Trophoblast cell (in vitro differentiated cells and primary cell): Measurements from ENCODE around the gene INTS15.

Source experiments
- DNase-seq, 2 donors: peaks; one replicate each; pipeline ENCODE4 v3.0.0-alpha.2; 2016
- H2AFZ ChIP-seq: 2 replicates; pipeline ENCODE4 v1.6.1; 2013; ENCODE audit warnings: low read length, moderate library complexity, mild to moderate bottlenecking; ENCODE audit not compliant: insufficient read depth, poor library complexity
- H2AK5ac ChIP-seq: 2 replicates; pipeline ENCODE4 v1.6.1; 2013; ENCODE audit warnings: mild to moderate bottlenecking, low read length
- H2BK120ac ChIP-seq: 2 replicates; pipeline ENCODE4 v1.6.1; 2013; ENCODE audit warnings: low read length, mild to moderate bottlenecking, moderate library complexity; ENCODE audit not compliant: insufficient read depth, poor library complexity
- H2BK12ac ChIP-seq: 2 replicates; pipeline ENCODE4 v1.6.1; 2013; ENCODE audit warnings: mild to moderate bottlenecking, low read length, moderate library complexity
- H2BK5ac ChIP-seq: 2 replicates; pipeline ENCODE4 v1.6.1; 2013; ENCODE audit warnings: low read length, low read depth, moderate library complexity, mild to moderate bottlenecking; ENCODE audit not compliant: poor library complexity
- H3K14ac ChIP-seq: 2 replicates; pipeline ENCODE4 v1.6.1; 2013; ENCODE audit warnings: mild to moderate bottlenecking, low read length
- H3K18ac ChIP-seq: 2 replicates; pipeline ENCODE4 v1.6.1; 2013; ENCODE audit warnings: mild to moderate bottlenecking, low read length
- H3K23ac ChIP-seq: 2 replicates; pipeline ENCODE4 v1.6.1; 2013; ENCODE audit warnings: low read length
- H3K27ac ChIP-seq: 2 replicates; pipeline ENCODE4 v1.5.1; 2013; ENCODE audit warnings: low read depth, mild to moderate bottlenecking, inconsistent platforms, low read length, moderate library complexity
- H3K27me3 ChIP-seq: 2 replicates; pipeline ENCODE4 v1.6.1; 2013; ENCODE audit warnings: inconsistent platforms, mild to moderate bottlenecking, low read length, moderate library complexity; ENCODE audit not compliant: insufficient read depth
- H3K36me3 ChIP-seq, 2 experiments: 1 replicate in 1 of 2; 2 replicates in 1 of 2; pipeline ENCODE4 v1.6.1; 2013; ENCODE audit warnings: low read length in 2 of 2, mild to moderate bottlenecking in 2 of 2, moderate library complexity in 1 of 2; ENCODE audit not compliant: insufficient read depth in 2 of 2, control insufficient read depth in 1 of 2
- H3K4ac ChIP-seq: 2 replicates; pipeline ENCODE4 v1.6.1; 2013; ENCODE audit warnings: low read depth, mild to moderate bottlenecking, low read length, moderate library complexity
- H3K4me1 ChIP-seq, 2 experiments: 1 replicate in 1 of 2; 2 replicates in 1 of 2; pipeline ENCODE4 v1.6.1; 2013; ENCODE audit warnings: low read length in 2 of 2, mild to moderate bottlenecking in 2 of 2, moderate library complexity in 1 of 2; ENCODE audit not compliant: insufficient read depth in 2 of 2, control insufficient read depth in 1 of 2
- H3K4me2 ChIP-seq: 2 replicates; pipeline ENCODE4 v1.6.1; 2013; ENCODE audit warnings: inconsistent platforms, mild to moderate bottlenecking, low read length, moderate library complexity
- H3K4me3 ChIP-seq: 2 replicates; pipeline ENCODE4 v1.5.1; 2013; ENCODE audit warnings: mild to moderate bottlenecking, low read depth, low read length, inconsistent platforms
- H3K79me1 ChIP-seq: one replicate; pipeline ENCODE4 v1.6.1; 2013; ENCODE audit warnings: low read length
- H3K79me2 ChIP-seq: 2 replicates; pipeline ENCODE4 v1.6.1; 2013; ENCODE audit warnings: low read length, mild to moderate bottlenecking; ENCODE audit not compliant: control insufficient read depth, insufficient read depth, poor library complexity
- H3K9ac ChIP-seq: 2 replicates; pipeline ENCODE4 v1.6.1; 2013; ENCODE audit warnings: mild to moderate bottlenecking, low read length
- H3K9me3 ChIP-seq: 2 replicates; pipeline ENCODE4 v1.6.1; 2013; ENCODE audit warnings: low read depth, mild to moderate bottlenecking, control low read depth, inconsistent platforms, low read length; ENCODE audit not compliant: insufficient read depth
- H4K12ac ChIP-seq: 2 replicates; pipeline ENCODE4 v1.6.1; 2013; ENCODE audit warnings: low read depth, mild to moderate bottlenecking, low read length, moderate library complexity
- H4K8ac ChIP-seq: 2 replicates; pipeline ENCODE4 v1.6.1; 2013; ENCODE audit warnings: low read depth, mild to moderate bottlenecking, low read length, moderate library complexity
- H4K91ac ChIP-seq: one replicate; pipeline ENCODE4 v1.6.1; 2013; ENCODE audit warnings: low read depth, mild to moderate bottlenecking, low read length, moderate library complexity
- WGBS: extraction: QIAGEN DNeasy Blood & Tissue Kit; methylation state at CpG from one replicate; pipeline ENCODE4 v1.1.7; 2013; ENCODE audit warnings: missing lambda C conversion rate; ENCODE audit not compliant: insufficient read length, insufficient coverage; ENCODE audit errors: extremely low coverage; 5-methylcytosine and 5-hydroxymethylcytosine counted together

INTS15 gene

DNA sequence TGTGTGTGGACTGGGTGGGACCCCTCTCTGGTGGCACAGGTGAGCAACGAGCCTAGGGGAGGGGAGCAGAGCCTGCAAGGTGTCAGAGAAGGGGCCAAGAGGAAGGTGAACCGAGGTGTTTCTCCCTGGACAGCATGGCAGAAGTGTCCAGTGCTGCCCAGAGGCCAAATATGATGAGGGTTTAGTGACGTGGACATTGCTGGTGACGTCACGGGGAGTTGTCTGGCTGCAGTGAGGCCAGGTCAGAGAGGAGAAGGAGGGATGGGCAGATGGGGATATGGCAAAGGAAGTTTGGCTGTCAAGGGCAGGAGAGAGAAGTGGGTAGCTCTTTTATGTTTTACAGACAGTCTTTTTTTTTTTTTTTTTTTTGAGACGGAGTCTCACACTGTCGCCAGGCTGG lies 23.0 kb downstream of the INTS15 start:
- Histone ChIP-seq H2BK12ac (no peak overlapping the region), H3K18ac (no peak overlapping the region), H3K9me3 (no peaks in the 10 kb centered on the region), H3K79me2 (no peaks in the 10 kb centered on the region), H4K91ac (no peak overlapping the region), H2AK5ac (no peak overlapping the region), H2BK120ac (no peak overlapping the region), H3K23ac (no peak overlapping the region), H2BK5ac (no peak overlapping the region), H3K79me1 (peaks cover 2% of the 10 kb centered on the region), H3K4me3 (no peak overlapping the region), H3K4ac (no peak overlapping the region), H3K27me3 (peaks cover 5% of the 10 kb centered on the region), H3K27ac (no peak overlapping the region), H3K14ac (no peak overlapping the region), H3K4me2 (no peak overlapping the region), H3K36me3 (peaks cover 7 to 8% of the 10 kb centered on the region in 2 experiments), H2AFZ (no peak overlapping the region), H3K4me1 (peaks cover 13 to 14% of the 10 kb centered on the region in 2 experiments), H4K8ac (no peak overlapping the region), H3K9ac (no peak overlapping the region), H4K12ac (no peak overlapping the region)
- no CpG with 5 or more reads among the region's 7 CpGs for WGBS
- DNase-seq: peak; percentile 56 to 63

DNA sequence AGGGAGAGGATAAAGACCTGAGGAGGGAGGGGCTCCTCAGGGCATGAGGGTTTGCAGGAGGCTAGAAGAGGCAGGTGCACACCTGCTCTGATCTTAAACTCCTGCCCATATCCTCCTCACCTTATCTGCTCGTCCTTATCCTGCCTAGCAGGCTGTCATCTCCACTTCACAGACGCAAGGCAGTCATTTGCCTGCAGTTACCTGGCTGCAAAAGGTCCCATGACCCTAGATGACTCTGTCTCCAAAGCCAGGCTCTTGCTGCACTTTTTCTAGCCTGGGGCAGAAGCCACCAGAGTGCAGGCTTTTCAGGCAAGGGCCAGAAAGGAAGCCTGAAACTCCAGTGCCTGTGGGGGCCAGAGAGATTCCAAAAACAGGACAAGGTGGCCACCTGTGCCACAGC lies 23.9 kb downstream of the INTS15 start:
- H4K8ac ChIP-seq: no peak overlapping the region
- peaks cover 5% of the 10 kb centered on the region for H3K27me3 ChIP-seq
- no peak overlapping the region for H2AK5ac ChIP-seq
- no peak overlapping the region for H3K18ac ChIP-seq
- no peak overlapping the region for H2BK5ac ChIP-seq
- DNase-seq: peak; percentile 96 to 98
- H3K27ac ChIP-seq: no peak overlapping the region
- peaks cover 2% of the 10 kb centered on the region for H3K79me1 ChIP-seq
- H3K9ac ChIP-seq: no peak overlapping the region
- H3K36me3 ChIP-seq: peaks cover 2% of the 10 kb centered on the region in 2 experiments
- no CpG with 5 or more reads among the region's 2 CpGs for WGBS
- H2AFZ ChIP-seq: no peak overlapping the region
- no peak overlapping the region for H4K91ac ChIP-seq
- no peak overlapping the region for H3K4me2 ChIP-seq
- H4K12ac ChIP-seq: no peak overlapping the region
- H2BK12ac ChIP-seq: no peak overlapping the region
- H3K79me2 ChIP-seq: no peaks in the 10 kb centered on the region
- no peak overlapping the region for H3K4ac ChIP-seq
- no peak overlapping the region for H3K4me3 ChIP-seq
- no peak overlapping the region for H3K14ac ChIP-seq
- no peaks in the 10 kb centered on the region for H3K9me3 ChIP-seq
- H3K4me1 ChIP-seq: peaks cover 13 to 14% of the 10 kb centered on the region in 2 experiments
- no peak overlapping the region for H3K23ac ChIP-seq
- H2BK120ac ChIP-seq: no peak overlapping the region

DNA sequence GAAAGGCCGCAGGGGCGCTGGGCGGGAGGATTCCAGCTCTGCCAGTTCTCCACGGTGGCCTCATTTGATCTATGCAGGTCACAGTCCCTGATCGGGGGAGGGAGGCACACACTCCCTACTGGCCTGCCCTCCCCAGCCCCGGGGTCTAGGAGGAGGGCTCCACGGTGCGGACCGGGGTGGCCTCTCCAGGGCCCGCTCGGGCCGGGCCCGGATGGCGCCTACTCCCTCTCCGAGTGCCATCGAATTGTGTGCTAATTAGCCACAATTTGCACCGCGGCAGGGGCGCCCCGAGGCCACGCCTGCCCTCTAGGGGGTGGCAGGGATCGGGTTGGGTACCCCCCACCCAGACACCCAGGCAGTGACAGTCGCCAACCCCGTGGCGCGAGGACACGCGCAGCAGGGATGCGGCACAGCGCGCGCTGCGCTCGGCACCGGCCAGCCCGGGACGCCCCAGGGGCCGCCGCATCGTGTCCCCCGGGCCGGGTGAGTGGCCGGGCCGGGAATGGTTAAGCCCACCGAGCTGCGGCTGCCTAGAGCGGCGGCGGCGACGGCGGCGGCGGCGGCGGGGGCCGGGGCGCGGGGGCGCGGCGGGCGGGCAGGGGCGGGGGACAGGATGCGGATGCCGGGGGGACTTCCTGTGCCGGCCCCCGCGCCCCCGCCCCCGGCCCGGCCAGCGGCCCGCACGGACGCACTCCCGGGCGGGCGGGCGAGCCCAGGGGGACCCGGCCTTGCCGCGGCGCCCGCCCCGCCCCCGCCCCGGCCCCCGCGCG lies 25.3 kb downstream of the INTS15 start, which contains the start of gene ZNF853:
Gene ZNF853 (plus strand): TSS at position 658 of the 770 bp plus-strand sequence. CDS start 565 bp downstream, outside the sequence.
- no peaks in the 10 kb centered on the region for H3K36me3 ChIP-seq
- H2BK5ac ChIP-seq: no peak within 1 kb of the TSS
- no peaks in the 10 kb centered on the region for H3K79me2 ChIP-seq
- H3K9ac ChIP-seq: peak within 1 kb of the TSS; percentile 14
- no peak within 1 kb of the TSS for H3K27ac ChIP-seq
- peak within 1 kb of the TSS; percentile 89 for H2AFZ ChIP-seq
- H2BK12ac ChIP-seq: peak within 1 kb of the TSS; percentile 29
- peak within 1 kb of the TSS; percentile 95 for H3K4me2 ChIP-seq
- peaks cover 2% of the 10 kb centered on the region for H3K79me1 ChIP-seq
- H3K27me3 ChIP-seq: peaks cover 5% of the 10 kb centered on the region
- no peaks in the 10 kb centered on the region for H3K9me3 ChIP-seq
- H4K8ac ChIP-seq: peak within 1 kb of the TSS; percentile 89
- peak within 1 kb of the TSS; percentile 78 for H4K12ac ChIP-seq
- peak within 1 kb of the TSS; percentile 79 for H4K91ac ChIP-seq
- peak within 1 kb of the TSS; percentile 72 for H3K4me3 ChIP-seq
- no peak within 1 kb of the TSS for H2AK5ac ChIP-seq
- H3K18ac ChIP-seq: peak within 1 kb of the TSS; percentile 55
- no CpG with 5 or more reads among the region's 91 CpGs for WGBS
- peak within 1 kb of the TSS; percentile 56 for H2BK120ac ChIP-seq
- H3K4me1 ChIP-seq: peaks cover 13 to 14% of the 10 kb centered on the region in 2 experiments
- DNase-seq: no peak
- no peak within 1 kb of the TSS for H3K23ac ChIP-seq
- peak within 1 kb of the TSS; percentile 79 for H3K14ac ChIP-seq
- H3K4ac ChIP-seq: peak within 1 kb of the TSS; percentile 27

DNA sequence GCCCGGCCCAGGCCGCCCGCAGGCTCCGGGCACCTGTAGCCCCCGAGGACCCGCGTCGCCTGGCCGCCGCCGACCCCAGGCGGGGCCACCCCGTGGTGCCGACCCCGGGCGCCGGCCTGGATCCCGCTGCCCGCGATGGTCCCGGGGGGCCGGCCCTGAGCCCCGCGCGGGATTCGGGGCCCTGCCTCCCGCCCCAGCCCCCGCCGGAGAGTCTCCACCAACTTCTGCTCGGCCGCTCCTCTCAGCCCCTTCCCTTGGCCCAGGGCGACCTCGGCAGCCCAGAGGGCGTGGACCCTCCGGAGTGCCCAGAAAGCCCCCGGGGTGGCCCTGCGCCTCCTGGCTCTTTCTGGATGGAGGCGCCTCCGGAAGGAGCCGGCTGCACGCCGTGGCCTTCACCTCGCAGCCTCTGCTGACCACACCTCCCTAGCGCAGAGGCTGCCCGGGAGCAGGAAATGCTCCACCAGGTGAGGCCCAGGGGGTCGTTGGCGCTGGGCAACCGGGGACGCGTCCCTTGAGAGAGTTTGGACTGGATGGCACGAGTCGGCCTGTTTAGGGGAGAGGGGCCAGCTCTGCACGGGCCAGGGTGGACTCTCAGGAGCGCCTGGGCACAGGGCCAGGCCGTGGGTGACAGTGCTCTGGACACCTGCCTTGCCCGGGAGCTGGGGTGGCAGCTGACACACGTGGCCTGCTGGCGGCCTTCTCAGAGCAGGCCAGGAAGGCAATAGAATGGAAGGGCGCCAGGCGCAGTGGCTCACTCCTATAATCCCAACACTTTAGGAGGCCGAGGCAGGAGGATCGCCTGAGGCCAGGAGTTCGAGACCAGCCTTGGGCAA lies 26.1 kb downstream of the INTS15 start:
- peak overlapping the region; percentile 14 for H3K9ac ChIP-seq
- peaks cover 0 to under 1% of the 10 kb centered on the region in 2 experiments for H3K36me3 ChIP-seq
- peak overlapping the region; percentile 65 for H4K91ac ChIP-seq
- DNase-seq: no peak
- H3K23ac ChIP-seq: no peak overlapping the region
- H3K9me3 ChIP-seq: no peaks in the 10 kb centered on the region
- H3K79me2 ChIP-seq: no peaks in the 10 kb centered on the region
- peak overlapping the region; percentile 66 for H4K8ac ChIP-seq
- no peak overlapping the region for H2BK120ac ChIP-seq
- WGBS: no CpG with 5 or more reads among the region's 63 CpGs
- H2AFZ ChIP-seq: peak overlapping the region; percentile 26
- peaks cover 13 to 14% of the 10 kb centered on the region in 2 experiments for H3K4me1 ChIP-seq
- peak overlapping the region; percentile 21 for H3K4ac ChIP-seq
- H3K27ac ChIP-seq: no peak overlapping the region
- peaks cover 5% of the 10 kb centered on the region for H3K27me3 ChIP-seq
- no peak overlapping the region for H3K18ac ChIP-seq
- H4K12ac ChIP-seq: peak overlapping the region; percentile 78
- no peak overlapping the region for H2BK5ac ChIP-seq
- H2BK12ac ChIP-seq: no peak overlapping the region
- peak overlapping the region; percentile 35 for H3K14ac ChIP-seq
- peak overlapping the region; percentile 72 for H3K4me3 ChIP-seq
- H3K4me2 ChIP-seq: peak overlapping the region; percentile 95
- H3K79me1 ChIP-seq: peaks cover 2% of the 10 kb centered on the region
- H2AK5ac ChIP-seq: no peak overlapping the region
